Thyroid gland (tissue), 4 donors: ENCODE data around the gene SLC13A5. TPM values are rescaled to one million over a fixed set of nuclear protein-coding genes. Genes with fewer than 3 reads are reported as not detected.
A peak's percentile ranks its signal among the peaks of the same experiment; 100 is the strongest.

ENCODE experiments used
- DNase-seq, 2 donors: peaks; one replicate each; pipeline ENCODE4 v3.0.0-alpha.2; 2019
- H3K27ac ChIP-seq, 3 donors: fragments of 200-600 bp; sonication (generic); 1 replicate in 2 of 3; 2 replicates in 1 of 3; pipeline ENCODE4 v1.5.1; 2016 to 2019; ENCODE audit warnings: mild to moderate bottlenecking in 1 of 3, moderate library complexity in 1 of 3
- H3K27me3 ChIP-seq: fragments of 200-600 bp; sonication (generic); one replicate; pipeline ENCODE4 v1.5.1; 2019
- H3K36me3 ChIP-seq, 2 donors: fragments of 200-600 bp; sonication (generic); one replicate each; pipeline ENCODE4 v1.5.1; 2016 to 2019
- H3K4me1 ChIP-seq, 2 donors: fragments of 200-600 bp; sonication (generic); one replicate each; pipeline ENCODE4 v1.5.1; 2017 to 2019
- H3K4me3 ChIP-seq, 3 donors: fragments of 200-600 bp; sonication (generic); replicated peaks in 1 of 3; 1 replicate in 2 of 3; 2 replicates in 1 of 3; pipeline ENCODE4 v1.5.1; 2016; ENCODE audit warnings: mild to moderate bottlenecking in 1 of 3
- H3K9me3 ChIP-seq: fragments of 200-600 bp; sonication (generic); one replicate; pipeline ENCODE4 v1.5.1; 2017
- CTCF ChIP-seq, 6 experiments: fragments of 200-600 bp in 3 of 6; fragments of 450-650 bp in 3 of 6; sonication (generic) in 3 of 6; IDR thresholded peaks; one replicate each; pipeline ENCODE4 v1.5.1; 2016 to 2019; ENCODE audit warnings: antibody characterized with exemption in 6 of 6, mild to moderate bottlenecking in 2 of 6, inconsistent platforms in 1 of 6, moderate library complexity in 1 of 6
- POLR2A ChIP-seq, 2 donors: fragments of 450-650 bp; IDR thresholded peaks; one replicate each; pipeline ENCODE4 v1.6.1; 2017; ENCODE audit warnings: antibody characterized with exemption in 2 of 2, mild to moderate bottlenecking in 2 of 2, moderate library complexity in 1 of 2
- WGBS, 2 donors: methylation state at CpG; one replicate each; pipeline ENCODE4 v1.1.5; 2017; 5-methylcytosine and 5-hydroxymethylcytosine counted together
- intact Hi-C: fragments of 100-400 bp; cut with DNase I; formaldehyde crosslinking; loops from one replicate; pipeline ENCODE4 v1.15.1; 2023
- total RNA-seq, 4 donors: library from RNA; depleted of rRNA; stranded (reverse); fragments of >200 nt; gene quantifications; one replicate each; pipeline ENCODE4 v1.2.3, GENCODE V29; 2016

SLC13A5 gene
- under 1 TPM in 2 of 4 donors, not detected in 2; 0.27 to 0.63 TPM for total RNA-seq

GRCh38 chr17:6713130-6713917 is at the start of gene SLC13A5:
Gene SLC13A5, minus strand, starts transcription at chr17:6713369. Its CDS starts 36 bp downstream, at chr17:6713333.
- H3K27me3 ChIP-seq = no peaks in the 10 kb centered on the region
- no peaks in the 10 kb centered on the region for H3K9me3 ChIP-seq
- WGBS, 2 donors = 0 to 2% methylated on average over 13 to 27 of the region's 71 CpGs
- TF ChIP-seq CTCF (IDR thresholded peaks at IDR 0.05) (peak in 1 of 6 experiments; percentile 17), POLR2A (IDR thresholded peaks at IDR 0.05) (no peak)
- no peaks in the 10 kb centered on the region for H3K36me3 ChIP-seq
- H3K27ac ChIP-seq = no peak within 1 kb of the TSS
- intact Hi-C loops = no loop called here
- H3K4me1 ChIP-seq = no peaks in the 10 kb centered on the region
- H3K4me3 ChIP-seq = no peak within 1 kb of the TSS
- DNase-seq = peak in 1 of 2 donors; percentile 8

DNA sequence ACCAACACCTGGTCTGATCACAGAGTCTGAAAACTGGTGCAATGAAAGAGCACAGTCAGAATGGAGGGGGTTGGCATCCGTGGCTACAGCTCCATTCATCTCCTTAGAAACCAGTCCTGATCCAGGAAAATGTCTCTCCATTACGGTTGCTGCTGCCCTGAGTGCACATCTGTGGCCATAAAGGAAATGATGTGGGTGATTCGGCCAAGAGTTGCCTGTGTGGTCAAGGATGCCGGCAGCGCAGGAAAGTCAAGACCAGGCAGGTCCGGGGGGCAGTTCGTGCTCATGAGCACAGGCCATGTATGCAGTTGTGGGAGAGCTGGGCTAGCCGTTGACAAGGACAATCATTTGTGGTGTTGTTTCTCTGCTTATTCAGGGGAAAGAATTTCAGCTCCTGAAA is 48.6 kb upstream of the SLC13A5 start:
- Histone ChIP-seq H3K9me3 (no peaks in the 10 kb centered on the region), H3K27ac (no peak overlapping the region), H3K27me3 (no peaks in the 10 kb centered on the region), H3K36me3 (peaks cover 3 to 11% of the 10 kb centered on the region in 2 donors), H3K4me1 (peaks cover 0 to 5% of the 10 kb centered on the region in 2 donors), H3K4me3 (no peak overlapping the region)
- no peak for TF ChIP-seq POLR2A (IDR thresholded peaks at IDR 0.05)
- TF ChIP-seq CTCF (IDR thresholded peaks at IDR 0.05) = no peak
- 74 to 81% methylated on average over 8 of the region's 8 CpGs for WGBS, 2 donors
- no peak for DNase-seq
- intact Hi-C loops = no loop called here

- WGBS, 2 donors = 91 to 98% methylated on average over 2 of the region's 2 CpGs
- Histone ChIP-seq H3K4me3 (no peak overlapping the region), H3K27me3 (no peaks in the 10 kb centered on the region), H3K36me3 (no peaks in the 10 kb centered on the region), H3K9me3 (no peaks in the 10 kb centered on the region), H3K4me1 (peaks cover 0 to 19% of the 10 kb centered on the region in 2 donors), H3K27ac (no peak overlapping the region)
- intact Hi-C loops = no loop called here
- TF ChIP-seq POLR2A (IDR thresholded peaks at IDR 0.05) (no peak), CTCF (IDR thresholded peaks at IDR 0.05) (no peak)
- no peak for DNase-seq
These were observed 44.6 kb upstream of the SLC13A5 start for GRCh38 chr17:6757747-6758146.

DNA sequence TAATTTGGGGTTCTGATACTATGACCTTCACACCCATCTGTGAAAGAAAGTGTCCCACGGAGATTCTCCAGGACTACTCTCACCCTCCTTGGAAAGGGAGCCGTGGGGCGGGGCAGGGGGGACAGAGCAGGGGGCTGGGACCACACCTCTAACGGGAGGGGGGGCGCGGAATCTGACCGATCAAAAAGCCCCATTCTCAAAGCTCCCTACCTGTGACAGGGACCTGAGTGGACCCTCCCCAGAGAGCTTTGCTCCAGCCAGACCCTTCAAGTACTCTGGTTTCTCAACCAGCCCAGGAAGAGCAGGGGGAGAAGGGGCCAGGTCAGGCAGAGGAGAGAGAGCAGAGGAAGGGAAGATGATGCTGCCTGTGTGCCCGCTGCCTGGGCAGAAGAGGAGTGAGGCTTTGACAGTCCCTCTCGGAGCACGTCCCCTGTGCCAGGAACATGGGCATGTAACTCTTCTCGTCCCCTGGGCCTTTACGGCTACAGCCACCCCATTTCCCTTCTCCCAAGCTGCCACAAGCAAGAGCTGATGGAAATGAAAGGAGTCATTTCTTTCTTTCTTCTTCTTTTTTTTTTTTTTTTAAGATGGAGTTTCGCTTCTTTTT is 43.4 kb upstream of the SLC13A5 start:
- DNase-seq = no peak
- 58 to 65% methylated on average over 10 to 13 of the region's 13 CpGs for WGBS, 2 donors
- Histone ChIP-seq H3K4me1 (peaks cover 0 to 25% of the 10 kb centered on the region in 2 donors), H3K27me3 (no peaks in the 10 kb centered on the region), H3K9me3 (no peaks in the 10 kb centered on the region), H3K36me3 (no peaks in the 10 kb centered on the region), H3K4me3 (peak overlapping the region in 2 of 3 donors; percentile 3 to 30), H3K27ac (peak overlapping the region in 2 of 3 donors; percentile 82 to 85)
- intact Hi-C loops = no loop called here
- no peak for TF ChIP-seq POLR2A (IDR thresholded peaks at IDR 0.05)
- TF ChIP-seq CTCF (IDR thresholded peaks at IDR 0.05) = no peak

GRCh38 chr17:6755731-6756184 is 42.6 kb upstream of the SLC13A5 start, which contains the start of gene XAF1:
Gene XAF1, plus strand, starts transcription at chr17:6756046. Its CDS starts 33 bp downstream, at chr17:6756079.
- H3K4me3 ChIP-seq = peak within 1 kb of the TSS; percentile 1 to 30 (median 3)
- 24 to 31% methylated on average over 14 of the region's 14 CpGs for WGBS, 2 donors
- no peaks in the 10 kb centered on the region for H3K9me3 ChIP-seq
- H3K36me3 ChIP-seq = no peaks in the 10 kb centered on the region
- peak; percentile 17 to 34 for DNase-seq
- H3K4me1 ChIP-seq = peaks cover 0 to 25% of the 10 kb centered on the region in 2 donors
- no peak for TF ChIP-seq POLR2A (IDR thresholded peaks at IDR 0.05)
- no peak for TF ChIP-seq CTCF (IDR thresholded peaks at IDR 0.05)
- H3K27ac ChIP-seq = peak within 1 kb of the TSS; percentile 36 to 85 (median 82)
- H3K27me3 ChIP-seq = no peaks in the 10 kb centered on the region
- intact Hi-C loops = no loop called here
